ENCODE data around the gene MEIOSIN.

DNA sequence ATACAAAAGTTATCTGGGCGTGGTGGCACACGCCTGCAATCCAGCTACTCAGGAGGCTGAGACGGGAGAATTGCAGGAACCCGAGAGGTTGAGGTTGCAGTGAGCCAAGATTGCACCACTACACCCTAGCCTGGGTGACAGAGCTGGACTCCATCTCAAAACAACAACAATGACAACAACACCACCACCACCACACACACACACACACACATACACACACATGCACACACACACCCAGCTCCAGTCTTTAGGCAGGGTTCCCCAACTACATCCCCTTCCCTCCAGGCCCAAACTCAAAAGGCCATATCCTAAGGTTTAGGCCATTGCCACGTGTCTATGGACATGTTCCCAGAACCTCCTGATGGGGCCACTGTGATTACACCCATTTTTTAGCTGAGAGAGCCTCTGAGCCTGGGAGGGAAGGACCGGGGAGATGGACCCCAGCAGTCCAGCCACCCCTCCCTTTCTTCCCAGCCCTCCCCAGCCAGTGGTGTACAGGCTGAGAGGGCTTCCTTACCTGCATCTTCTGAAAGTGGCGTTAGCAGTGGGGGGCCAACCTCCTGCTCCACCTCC lies 68.5 kb downstream of the MEIOSIN start:
- TF ChIP-seq ZNF274 (IDR thresholded peaks at IDR 0.05; ENCODE audit: low read depth, low read length) (no peak), YY1 (IDR thresholded peaks at IDR 0.05; ENCODE audit: insufficient read depth, insufficient read length) (no peak), SUZ12 (IDR thresholded peaks at IDR 0.05; ENCODE audit: extremely low read depth, insufficient read depth, insufficient read length) (no peak)
